ENCODE data around the gene LRRC66. TPM values are rescaled to one million over a fixed set of nuclear protein-coding genes. Genes with fewer than 3 reads are reported as not detected.

The LRRC66 gene
- total and polyA plus RNA-seq, 2 of the 8 experiments (the other 6 are each of a cell fraction or from before 2014, with no cell fraction given) = 0.05 to 0.11 TPM

GRCh38 chr4:51997647-51998046, 22.5 kb downstream of the LRRC66 start:
- Histone ChIP-seq H3K4me1 (replicated peaks in 1 of 4; ENCODE audit: control insufficient read depth in 3 of 4, insufficient read depth in 4 of 4, low read length in 3 of 4) (peaks cover 0 to 5% (median 0%) of the 10 kb centered on the region in 4 experiments; a peak in 1 of 7 replicates), H3K9ac (replicated peaks in 1 of 4; ENCODE audit: extremely low read depth in 1 of 4, low read depth in 3 of 4, low read length in 3 of 4) (no peak overlapping the region), H3K79me1 (ENCODE audit: low read depth, low read length) (no peaks in the 10 kb centered on the region), H4K8ac (ENCODE audit: extremely low read depth, insufficient read depth, low read length) (no peak overlapping the region), H3K4ac (replicated peaks; ENCODE audit: insufficient read length, low read depth, low read length) (no peak overlapping the region), H3K23ac (ENCODE audit: insufficient read length) (no peak overlapping the region), H3K27me3 (replicated peaks in 1 of 4; ENCODE audit: control insufficient read depth in 3 of 4, extremely low read depth in 1 of 4, insufficient read depth in 3 of 4, low read length in 3 of 4) (no peaks in the 10 kb centered on the region), H3K4me2 (ENCODE audit: insufficient read depth in 1 of 2, low read depth in 2 of 2, low read length in 2 of 2) (no peak overlapping the region), H3K79me2 (ENCODE audit: control insufficient read depth in 1 of 2, insufficient read depth in 2 of 2, low read length in 2 of 2) (no peaks in the 10 kb centered on the region), H4K20me1 (replicated peaks in 1 of 2; ENCODE audit: control insufficient read depth in 1 of 2, insufficient read depth in 2 of 2, low read length in 2 of 2) (no peaks in the 10 kb centered on the region), H2BK15ac (ENCODE audit: low read length) (no peak overlapping the region), H4K5ac (ENCODE audit: insufficient read length, low read depth, low read length) (no peak overlapping the region), H3K23me2 (ENCODE audit: low read depth, low read length) (no peaks in the 10 kb centered on the region), H3K14ac (ENCODE audit: insufficient read length) (no peak overlapping the region), H3K27ac (ENCODE audit: low read depth, low read length) (no peak overlapping the region), H3K36me3 (ENCODE audit: control insufficient read depth in 2 of 4, insufficient read depth in 4 of 4, low read length in 3 of 4) (no peaks in the 10 kb centered on the region), H3K9me3 (ENCODE audit: insufficient read depth in 2 of 2, low read depth in 1 of 2, low read length in 1 of 2) (no peaks in the 10 kb centered on the region; a peak in 1 of 4 replicates), H3K56ac (replicated peaks; ENCODE audit: insufficient read length, low read depth, low read length) (no peak overlapping the region), H2AFZ (ENCODE audit: low read length) (no peak overlapping the region), H3K4me3 (ENCODE audit: extremely low read depth in 1 of 4, insufficient read depth in 2 of 4, low read depth in 3 of 4, low read length in 4 of 4) (no peak overlapping the region), H3K18ac (ENCODE audit: extremely low read depth, low read length) (no peak overlapping the region), H2BK12ac (ENCODE audit: low read depth, low read length) (no peak overlapping the region), H4K91ac (replicated peaks; ENCODE audit: insufficient read length, low read length) (no peak overlapping the region), H2BK5ac (ENCODE audit: low read depth, low read length) (no peak overlapping the region), H2AK5ac (ENCODE audit: low read depth, low read length) (no peak overlapping the region), H2BK120ac (replicated peaks; ENCODE audit: low read depth, low read length) (no peak overlapping the region), H2BK20ac (ENCODE audit: low read length) (no peak overlapping the region)
- DNase-seq (ENCODE audit: low read depth in 1 of 2, low spot score in 2 of 2) (no peak), FAIRE-seq (no peak)
- ChIA-PET POLR2A (ENCODE audit: partially characterized antibody) (no interaction called here), CTCF (ENCODE audit: partially characterized antibody) (interaction anchor here (0.8 to 1.9 kb wide), 3 partner anchors 16 to 1161 kb away, joined by 3 to 8 read pairs (median 3); no protein-coding TSS in a partner anchor)
- no peak for TF ChIP-seq NANOG (IDR thresholded peaks at IDR 0.05; ENCODE audit: insufficient read depth, low read depth, low read length, poor library complexity, severe bottlenecking)
- no peak for TF ChIP-seq SP2 (IDR thresholded peaks at IDR 0.05; ENCODE audit: low read length)
- TF ChIP-seq USF2 (IDR thresholded peaks at IDR 0.05; ENCODE audit: low read length) = no peak
- TF ChIP-seq SIN3A (conservative IDR thresholded peaks at IDR 0.05 in 1 of 2, IDR thresholded peaks at IDR 0.05 in 1 of 2; ENCODE audit: low read depth in 1 of 2, low read length in 2 of 2) = no peak
- TF ChIP-seq SP4 (IDR thresholded peaks at IDR 0.05; ENCODE audit: low read length) = no peak
- no peak for TF ChIP-seq TBP (IDR thresholded peaks at IDR 0.05; ENCODE audit: low read depth, low read length)
